PC-3 (cell line): ENCODE results near the gene KRTAP29-1.
"Not testable (repeated sequence)": the region's sequence is repeated elsewhere in the genome, so short reads cannot be mapped to it uniquely, and the experiment has no call there.

Source experiments
- EZH2 ChIP-seq: fragments of 300-600 bp; sonication (generic); IDR thresholded peaks from one replicate; pipeline ENCODE4 v1.6.1; 2017; ENCODE audit warnings: antibody characterized with exemption, mild to moderate bottlenecking, low read length; ENCODE audit not compliant: unreplicated experiment
- EZH2phosphoT487 ChIP-seq: fragments of 300-600 bp; sonication (generic); IDR thresholded peaks from 2 replicates; pipeline ENCODE4 v1.6.1; 2018; ENCODE audit warnings: mild to moderate bottlenecking, antibody characterized with exemption, low read length, borderline replicate concordance
- TF ChIP-seq, protein P1 (sequence below): fragments of 300-600 bp; sonication (generic); conservative IDR thresholded peaks from 2 replicates; pipeline ENCODE4 v1.5.1; 2017; ENCODE audit warnings: antibody characterized with exemption, low read depth, mild to moderate bottlenecking, low read length

DNA sequence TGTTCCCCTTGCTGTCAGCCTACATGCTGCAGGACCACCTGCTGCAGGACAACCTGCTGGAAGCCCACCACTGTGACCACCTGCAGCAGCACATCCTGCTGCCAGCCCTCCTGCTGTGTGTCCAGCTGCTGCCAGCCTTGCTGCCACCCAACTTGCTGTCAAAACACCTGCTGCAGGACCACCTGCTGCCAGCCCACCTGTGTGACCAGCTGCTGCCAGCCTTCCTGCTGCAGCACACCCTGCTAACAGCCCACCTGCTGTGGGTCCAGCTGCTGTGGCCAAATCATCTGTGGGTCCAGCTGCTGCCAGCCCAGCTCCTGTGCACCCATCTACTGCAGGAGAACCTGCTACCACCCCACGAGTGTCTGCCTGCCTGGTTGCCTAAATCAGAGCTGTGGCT, 31.3 kb downstream of the KRTAP29-1 start:
- TF ChIP-seq, protein P1, sequence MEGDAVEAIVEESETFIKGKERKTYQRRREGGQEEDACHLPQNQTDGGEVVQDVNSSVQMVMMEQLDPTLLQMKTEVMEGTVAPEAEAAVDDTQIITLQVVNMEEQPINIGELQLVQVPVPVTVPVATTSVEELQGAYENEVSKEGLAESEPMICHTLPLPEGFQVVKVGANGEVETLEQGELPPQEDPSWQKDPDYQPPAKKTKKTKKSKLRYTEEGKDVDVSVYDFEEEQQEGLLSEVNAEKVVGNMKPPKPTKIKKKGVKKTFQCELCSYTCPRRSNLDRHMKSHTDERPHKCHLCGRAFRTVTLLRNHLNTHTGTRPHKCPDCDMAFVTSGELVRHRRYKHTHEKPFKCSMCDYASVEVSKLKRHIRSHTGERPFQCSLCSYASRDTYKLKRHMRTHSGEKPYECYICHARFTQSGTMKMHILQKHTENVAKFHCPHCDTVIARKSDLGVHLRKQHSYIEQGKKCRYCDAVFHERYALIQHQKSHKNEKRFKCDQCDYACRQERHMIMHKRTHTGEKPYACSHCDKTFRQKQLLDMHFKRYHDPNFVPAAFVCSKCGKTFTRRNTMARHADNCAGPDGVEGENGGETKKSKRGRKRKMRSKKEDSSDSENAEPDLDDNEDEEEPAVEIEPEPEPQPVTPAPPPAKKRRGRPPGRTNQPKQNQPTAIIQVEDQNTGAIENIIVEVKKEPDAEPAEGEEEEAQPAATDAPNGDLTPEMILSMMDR = not testable (repeated sequence)
- TF ChIP-seq EZH2, EZH2phosphoT487: not testable (repeated sequence)
